Nephron progenitor cell (in vitro differentiated cells): ENCODE data around the gene MAD2L2.

Experiments
- DNase-seq: peaks from one replicate; pipeline ENCODE4 v3.0.0; 2021
- H3K27ac Mint-ChIP-seq: 2 replicates; pipeline ENCODE4 v1.8.0; 2021; ENCODE audit warnings: mild to moderate bottlenecking, moderate library complexity, mixed read lengths
- H3K27me3 Mint-ChIP-seq: 2 replicates; pipeline ENCODE4 v1.8.0; 2021; ENCODE audit warnings: mild to moderate bottlenecking, low read depth, mixed read lengths; ENCODE audit not compliant: poor library complexity
- H3K36me3 Mint-ChIP-seq: 2 replicates; pipeline ENCODE4 v1.8.0; 2021; ENCODE audit warnings: low read depth, mixed read lengths
- H3K4me1 Mint-ChIP-seq: 2 replicates; pipeline ENCODE4 v1.8.0; 2021; ENCODE audit warnings: mixed read lengths
- H3K4me3 Mint-ChIP-seq: 2 replicates; pipeline ENCODE4 v1.8.0; 2021; ENCODE audit warnings: mild to moderate bottlenecking, moderate library complexity, mixed read lengths
- H3K9me3 Mint-ChIP-seq: 2 replicates; pipeline ENCODE4 v1.8.0; 2021; ENCODE audit warnings: mild to moderate bottlenecking, moderate library complexity, mixed read lengths
- TF ChIP-seq, protein P1 (sequence below): fragments of 200-600 bp; sonication (generic); IDR thresholded peaks from 2 replicates; pipeline ENCODE4 v1.5.0; 2021; ENCODE audit warnings: antibody characterized with exemption

Gene MAD2L2

GRCh38 chr1:11676386-11677103 is 4.4 kb downstream of the MAD2L2 start:
- no peak overlapping the region for H3K27ac Mint-ChIP-seq
- peaks cover 4% of the 10 kb centered on the region for H3K27me3 Mint-ChIP-seq
- no peaks in the 10 kb centered on the region for H3K9me3 Mint-ChIP-seq
- TF ChIP-seq, protein P1, sequence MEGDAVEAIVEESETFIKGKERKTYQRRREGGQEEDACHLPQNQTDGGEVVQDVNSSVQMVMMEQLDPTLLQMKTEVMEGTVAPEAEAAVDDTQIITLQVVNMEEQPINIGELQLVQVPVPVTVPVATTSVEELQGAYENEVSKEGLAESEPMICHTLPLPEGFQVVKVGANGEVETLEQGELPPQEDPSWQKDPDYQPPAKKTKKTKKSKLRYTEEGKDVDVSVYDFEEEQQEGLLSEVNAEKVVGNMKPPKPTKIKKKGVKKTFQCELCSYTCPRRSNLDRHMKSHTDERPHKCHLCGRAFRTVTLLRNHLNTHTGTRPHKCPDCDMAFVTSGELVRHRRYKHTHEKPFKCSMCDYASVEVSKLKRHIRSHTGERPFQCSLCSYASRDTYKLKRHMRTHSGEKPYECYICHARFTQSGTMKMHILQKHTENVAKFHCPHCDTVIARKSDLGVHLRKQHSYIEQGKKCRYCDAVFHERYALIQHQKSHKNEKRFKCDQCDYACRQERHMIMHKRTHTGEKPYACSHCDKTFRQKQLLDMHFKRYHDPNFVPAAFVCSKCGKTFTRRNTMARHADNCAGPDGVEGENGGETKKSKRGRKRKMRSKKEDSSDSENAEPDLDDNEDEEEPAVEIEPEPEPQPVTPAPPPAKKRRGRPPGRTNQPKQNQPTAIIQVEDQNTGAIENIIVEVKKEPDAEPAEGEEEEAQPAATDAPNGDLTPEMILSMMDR, result no peak
- peaks cover 24% of the 10 kb centered on the region for H3K36me3 Mint-ChIP-seq
- H3K4me1 Mint-ChIP-seq, result peaks cover 2% of the 10 kb centered on the region
- DNase-seq, result no peak
- no peak overlapping the region for H3K4me3 Mint-ChIP-seq

DNA sequence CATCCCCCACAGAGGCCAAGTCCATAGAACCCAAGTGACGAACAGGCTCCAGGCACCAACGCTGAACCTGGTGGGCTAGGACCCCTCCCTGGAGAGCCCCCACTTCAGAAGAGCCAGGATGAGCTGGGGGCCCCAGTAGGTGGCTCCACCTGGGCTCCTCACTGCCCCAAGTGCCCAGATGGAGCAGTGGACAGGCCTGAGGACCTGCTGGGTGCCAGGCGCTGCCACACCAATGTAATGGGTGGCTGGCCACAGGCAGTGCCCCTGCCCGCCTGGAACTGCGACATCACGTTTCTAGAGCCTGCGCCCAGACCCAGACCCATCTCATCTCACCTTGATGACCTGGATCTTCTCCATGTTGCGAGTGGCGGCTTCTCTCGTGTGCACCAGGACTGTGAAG is 5.6 kb downstream of the MAD2L2 start:
- H3K36me3 Mint-ChIP-seq, result peaks cover 30% of the 10 kb centered on the region
- DNase-seq, result no peak
- H3K4me1 Mint-ChIP-seq, result no peaks in the 10 kb centered on the region
- H3K9me3 Mint-ChIP-seq, result no peaks in the 10 kb centered on the region
- no peak overlapping the region for H3K27ac Mint-ChIP-seq
- no peak overlapping the region for H3K4me3 Mint-ChIP-seq
- H3K27me3 Mint-ChIP-seq, result peaks cover 4% of the 10 kb centered on the region
- TF ChIP-seq, protein P1, result no peak

DNA sequence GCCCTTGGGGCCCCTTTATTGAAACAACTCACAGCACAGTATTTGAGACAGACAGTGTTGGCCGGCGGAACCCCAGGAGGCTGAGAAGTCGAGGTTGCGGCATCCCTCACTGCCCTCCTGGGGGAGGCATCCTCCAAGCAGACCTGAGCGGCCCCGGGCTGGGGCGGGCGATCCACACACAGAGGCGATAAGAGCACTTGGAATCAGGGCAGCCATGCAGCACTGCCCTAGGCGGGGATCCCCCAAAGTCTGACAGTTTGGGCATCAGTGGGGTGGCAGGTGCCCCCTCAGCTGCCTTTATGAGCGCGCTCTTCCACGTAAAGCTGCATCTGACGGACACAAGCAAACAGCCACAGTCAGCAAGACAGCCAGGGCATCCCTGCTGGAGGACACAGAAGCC is 6.5 kb downstream of the MAD2L2 start:
- H3K4me1 Mint-ChIP-seq, result no peaks in the 10 kb centered on the region
- H3K36me3 Mint-ChIP-seq, result peaks cover 33% of the 10 kb centered on the region
- TF ChIP-seq, protein P1, result no peak
- H3K27me3 Mint-ChIP-seq, result no peaks in the 10 kb centered on the region
- no peak for DNase-seq
- H3K4me3 Mint-ChIP-seq, result no peak overlapping the region
- H3K9me3 Mint-ChIP-seq, result no peaks in the 10 kb centered on the region
- no peak overlapping the region for H3K27ac Mint-ChIP-seq

DNA sequence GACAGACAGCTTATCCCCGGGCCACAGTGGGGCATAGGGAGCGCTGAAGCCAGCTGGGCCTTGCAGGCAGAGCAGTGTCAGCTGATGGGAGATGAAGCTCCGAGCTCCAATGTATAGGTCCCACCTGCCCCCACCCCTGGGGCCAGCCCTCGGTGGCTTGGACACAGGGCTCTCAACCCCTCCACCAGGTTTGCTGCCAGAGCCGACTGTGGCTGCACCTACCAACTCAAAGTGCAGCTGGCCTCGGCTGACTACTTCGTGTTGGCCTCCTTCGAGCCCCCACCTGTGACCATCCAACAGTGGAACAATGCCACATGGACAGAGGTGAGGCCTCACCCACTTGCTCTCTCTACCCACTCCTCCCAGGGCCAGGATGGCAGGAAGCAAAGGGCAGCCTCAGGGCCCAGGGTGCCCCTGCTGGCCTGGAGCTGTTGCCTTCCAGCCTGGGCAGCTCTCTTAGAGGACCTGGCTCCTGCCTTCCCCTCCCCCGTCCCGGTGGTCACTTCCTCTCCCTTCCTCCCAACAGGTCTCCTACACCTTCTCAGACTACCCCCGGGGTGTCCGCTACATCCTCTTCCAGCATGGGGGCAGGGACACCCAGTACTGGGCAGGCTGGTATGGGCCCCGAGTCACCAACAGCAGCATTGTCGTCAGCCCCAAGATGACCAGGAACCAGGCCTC is 7.7 kb downstream of the MAD2L2 start:
- H3K4me3 Mint-ChIP-seq, result no peak overlapping the region
- no peaks in the 10 kb centered on the region for H3K27me3 Mint-ChIP-seq
- no peak for DNase-seq
- H3K27ac Mint-ChIP-seq, result no peak overlapping the region
- H3K36me3 Mint-ChIP-seq, result peaks cover 33% of the 10 kb centered on the region
- H3K4me1 Mint-ChIP-seq, result peaks cover 8% of the 10 kb centered on the region
- TF ChIP-seq, protein P1, result no peak
- no peaks in the 10 kb centered on the region for H3K9me3 Mint-ChIP-seq

DNA sequence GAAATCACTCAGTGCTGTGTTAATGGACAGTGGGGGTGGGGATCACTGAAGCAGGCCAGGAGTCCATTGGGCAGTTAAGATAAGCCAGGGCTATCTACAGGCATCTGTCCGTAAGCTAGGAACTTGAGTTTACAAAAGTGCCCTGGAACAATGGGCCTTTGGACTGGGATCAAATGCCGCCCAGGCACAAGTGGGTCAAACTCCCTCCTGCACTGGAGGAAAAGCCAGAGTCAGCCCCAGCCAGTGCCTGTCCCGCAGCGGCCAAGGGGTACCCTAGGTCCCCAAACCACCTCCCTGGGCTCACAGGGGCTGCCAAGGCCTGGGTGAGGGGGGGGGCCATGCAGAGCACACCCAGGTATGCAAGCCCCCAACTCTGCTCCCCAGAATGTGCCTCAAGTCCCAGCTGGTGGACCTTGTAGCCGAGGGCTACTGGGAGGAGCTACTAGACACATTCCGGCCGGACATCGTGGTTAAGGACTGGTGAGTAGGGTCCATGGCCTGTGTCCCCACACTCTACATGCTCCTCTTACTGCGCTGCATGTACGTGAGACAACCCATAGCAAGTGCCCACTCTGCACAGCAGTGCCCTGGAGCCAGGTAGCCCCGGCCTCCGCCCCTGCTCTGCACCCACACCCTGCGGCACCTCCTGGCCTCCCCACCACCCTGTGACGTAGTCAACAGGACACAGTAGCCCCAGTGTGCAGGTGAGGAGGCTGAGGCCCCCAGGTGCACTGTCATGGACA is 9.2 kb downstream of the MAD2L2 start:
- Mint-ChIP-seq H3K4me1 (peaks cover 8% of the 10 kb centered on the region), H3K27ac (no peak overlapping the region), H3K27me3 (peaks cover 9% of the 10 kb centered on the region), H3K36me3 (peaks cover 38% of the 10 kb centered on the region), H3K9me3 (no peaks in the 10 kb centered on the region), H3K4me3 (no peak overlapping the region)
- no peak for DNase-seq
- TF ChIP-seq, protein P1, result no peak
